HG02973 (cell line): ENCODE results near the gene FRRS1L.
A peak's percentile ranks its signal among the peaks of the same experiment; 100 is the strongest.

Experiments
- ATAC-seq: cut with Tn5 transposase; IDR thresholded peaks from one replicate; pipeline ENCODE4 v1.9.1; 2021; ENCODE audit warnings: moderate library complexity; ENCODE audit not compliant: unreplicated experiment

FRRS1L gene

DNA sequence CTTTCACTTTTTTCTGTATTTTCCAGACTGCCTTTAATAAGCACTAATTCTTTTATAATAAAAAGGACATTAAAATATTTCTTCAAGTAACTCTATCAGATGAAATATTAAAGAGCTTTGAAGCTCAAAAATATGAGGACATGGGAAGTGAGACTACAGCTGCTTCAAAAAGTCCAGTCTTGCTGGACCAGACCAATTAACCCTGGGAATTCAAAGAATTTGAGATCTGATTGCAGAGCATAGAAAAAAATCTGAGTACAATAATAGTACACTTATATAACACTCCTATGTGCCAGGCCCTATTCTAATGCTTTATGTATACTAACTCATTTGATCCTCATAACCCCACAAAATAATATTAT lies 57.1 kb downstream of the FRRS1L start:
- ATAC-seq = no peak

- no peak for ATAC-seq
Measured at GRCh38 chr9:109108318-109108717, 58.7 kb downstream of the FRRS1L start.

GRCh38 chr9:109107402-109108240 lies 59.4 kb downstream of the FRRS1L start:
- ATAC-seq = no peak

- peak; percentile 85 for ATAC-seq
Measured at GRCh38 chr9:109101810-109102209, 65.2 kb downstream of the FRRS1L start.

DNA sequence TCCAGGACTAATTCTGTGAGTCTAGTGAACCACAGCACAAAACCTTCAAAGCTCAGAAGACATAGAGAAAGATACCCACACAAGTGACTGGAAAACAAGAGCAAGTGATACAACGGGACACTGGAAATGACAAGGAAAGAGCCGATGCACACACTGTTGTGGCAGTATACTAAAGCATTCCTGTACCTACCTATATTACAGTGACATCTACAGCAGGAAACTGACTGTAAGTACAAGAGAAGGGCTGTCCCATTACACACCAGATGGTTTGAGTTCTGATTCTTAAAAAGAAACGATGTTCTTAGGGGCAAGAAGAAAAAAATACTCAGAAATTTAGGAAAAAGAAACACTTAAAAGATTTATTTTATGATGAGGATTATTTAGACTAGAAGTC lies 65.8 kb downstream of the FRRS1L start:
- no peak for ATAC-seq

DNA sequence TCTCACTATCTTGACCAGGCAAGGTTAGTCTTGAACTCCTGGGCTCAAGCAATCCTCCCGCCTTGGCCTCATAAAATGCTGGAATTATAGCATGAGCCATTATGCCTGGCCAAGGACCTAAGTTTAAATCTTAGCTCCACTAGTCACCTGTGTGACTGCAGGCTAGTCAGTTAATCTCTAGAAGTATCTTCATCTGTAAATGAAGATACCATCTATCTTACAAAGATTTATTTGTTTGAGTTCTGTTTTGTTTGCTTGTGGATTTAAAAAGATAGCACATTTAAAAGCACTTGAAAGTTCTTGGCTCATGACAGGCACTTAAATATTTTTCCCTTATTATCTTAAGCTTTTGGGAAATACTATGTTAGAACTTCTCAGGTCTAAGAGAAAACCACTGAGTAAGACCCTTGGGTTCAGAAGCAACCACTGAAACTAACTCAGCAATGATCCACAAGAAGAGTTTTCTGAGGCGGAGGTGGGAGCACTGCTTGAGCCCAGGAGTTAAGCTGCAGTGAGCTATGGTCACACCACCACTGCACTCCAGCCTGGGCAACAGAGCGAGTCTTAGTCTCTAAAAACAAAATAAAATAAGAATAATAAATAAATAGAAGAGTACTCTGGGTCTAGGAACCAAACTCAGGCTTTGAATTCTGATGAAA lies 66.4 kb downstream of the FRRS1L start:
- no peak for ATAC-seq

- ATAC-seq = no peak
Measured at GRCh38 chr9:109098960-109099308, 68.1 kb downstream of the FRRS1L start.

GRCh38 chr9:109098171-109098959 lies 68.7 kb downstream of the FRRS1L start:
- ATAC-seq = peak; percentile 36

DNA sequence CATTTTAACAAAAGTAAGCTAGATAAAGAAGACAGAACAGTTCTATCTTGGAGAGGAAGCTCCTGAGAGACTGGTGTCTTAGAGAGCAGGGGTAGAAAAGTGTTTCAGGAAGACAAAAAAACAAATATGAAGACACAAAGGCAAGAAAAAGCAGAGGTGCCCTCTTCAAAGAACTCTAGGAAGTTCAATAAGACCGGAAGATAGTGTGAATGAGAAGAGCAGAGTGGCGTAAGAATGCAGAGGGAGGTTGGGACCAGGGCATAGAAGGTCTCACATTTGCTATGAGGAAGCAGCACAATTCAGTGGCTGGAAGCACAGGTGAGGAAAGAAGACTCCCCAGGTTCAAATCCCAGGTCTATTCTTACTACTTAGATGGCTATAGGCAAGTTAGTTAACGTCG lies 69.9 kb downstream of the FRRS1L start:
- no peak for ATAC-seq

DNA sequence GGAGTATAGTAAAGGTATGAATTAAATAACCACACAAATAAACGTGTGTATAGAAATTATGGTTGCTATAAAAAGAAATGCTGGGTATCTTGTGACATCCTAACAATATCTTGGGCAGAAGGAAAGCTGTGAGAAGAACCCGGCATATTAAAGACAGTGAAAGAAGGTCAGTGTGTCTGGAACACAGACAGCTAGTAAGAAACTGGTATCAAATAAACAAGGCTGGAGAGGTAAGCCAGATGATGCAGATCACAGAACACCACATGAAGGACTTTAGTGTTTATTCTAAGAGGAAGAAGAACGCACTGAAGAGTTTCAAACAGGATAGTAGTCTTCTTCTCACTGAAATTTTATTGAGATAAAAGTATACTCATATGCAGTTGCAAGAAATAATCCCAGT lies 71.7 kb downstream of the FRRS1L start:
- no peak for ATAC-seq

DNA sequence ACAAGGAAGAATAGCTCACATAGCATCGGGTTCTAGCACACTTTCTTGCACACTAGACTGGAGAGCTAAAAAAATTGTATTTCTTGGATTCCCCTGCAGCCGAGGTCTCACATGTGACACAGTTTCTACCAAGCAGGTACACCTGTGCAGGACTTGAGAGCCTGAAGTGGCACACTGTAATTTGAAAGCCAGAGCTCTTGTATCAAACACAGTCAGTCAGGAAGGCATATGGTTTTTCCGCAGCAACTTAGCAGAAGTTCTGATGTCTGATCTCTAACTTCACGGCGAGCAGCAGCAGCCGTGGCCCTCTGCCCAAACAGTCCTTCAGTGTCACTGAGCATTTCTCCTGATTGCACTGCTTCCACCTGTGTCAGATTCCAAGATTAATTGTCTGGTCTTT lies 72.8 kb downstream of the FRRS1L start:
- no peak for ATAC-seq

DNA sequence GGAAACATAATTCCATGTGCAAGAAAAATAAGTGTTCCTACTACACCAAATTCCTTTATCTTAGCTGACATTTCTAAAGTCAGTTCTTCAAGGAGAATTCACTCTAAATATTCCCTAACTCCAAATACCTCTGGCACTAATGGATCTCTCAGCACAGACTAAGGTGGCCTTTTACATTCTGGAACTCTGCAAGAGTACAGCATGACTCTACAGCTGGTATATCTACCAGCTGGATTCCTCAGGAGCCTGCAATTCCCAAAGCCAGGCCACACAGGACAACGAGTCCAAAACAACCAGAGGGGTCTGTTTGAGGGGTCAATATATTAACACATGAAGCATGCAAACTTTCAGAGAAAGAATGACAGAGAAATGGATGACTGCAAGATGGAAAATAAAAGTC lies 74.5 kb downstream of the FRRS1L start:
- no peak for ATAC-seq

- no peak for ATAC-seq
Measured at GRCh38 chr9:109092051-109092580, 74.9 kb downstream of the FRRS1L start.

DNA sequence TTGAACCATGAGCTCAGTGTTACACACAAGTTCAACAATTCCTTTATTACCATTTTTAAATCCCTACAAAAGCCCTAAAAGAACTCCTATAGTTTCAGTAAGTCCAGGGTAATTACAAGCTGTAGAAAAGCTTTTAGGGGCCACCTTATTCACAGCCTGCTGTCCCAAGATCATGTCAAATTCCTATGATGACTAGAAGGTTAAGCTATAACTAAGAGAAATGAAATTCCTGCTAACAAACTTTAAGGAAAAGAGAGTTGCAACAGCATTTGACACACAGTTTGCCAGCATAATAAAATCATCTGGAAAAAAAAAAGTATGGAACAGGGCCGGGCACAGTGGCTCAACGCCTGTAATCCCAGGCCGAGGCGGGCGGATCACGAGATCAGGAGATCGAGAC lies 78.8 kb downstream of the FRRS1L start:
- no peak for ATAC-seq

DNA sequence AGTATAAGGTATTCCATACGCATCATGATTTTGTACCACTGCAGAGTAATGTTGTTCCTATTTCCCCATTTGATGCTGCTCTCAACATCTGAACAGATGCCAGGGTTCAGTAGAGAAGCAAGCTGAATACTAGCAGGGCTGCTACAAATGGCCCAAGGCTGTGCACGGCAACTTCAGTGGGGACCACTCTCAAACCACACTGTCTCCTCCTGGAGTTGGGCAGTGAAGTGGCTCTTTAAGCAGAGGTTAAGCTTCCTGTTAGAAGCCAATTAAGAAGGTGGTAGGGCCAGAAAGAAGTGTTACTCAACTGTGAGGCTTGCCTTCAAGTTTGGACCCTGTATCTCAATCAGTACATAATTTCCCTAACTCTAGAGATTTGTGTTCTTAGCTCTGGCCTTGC lies 79.3 kb downstream of the FRRS1L start:
- no peak for ATAC-seq

- ATAC-seq = no peak
Measured at GRCh38 chr9:109086221-109086620, 80.8 kb downstream of the FRRS1L start.

- no peak for ATAC-seq
Measured at GRCh38 chr9:109085510-109085909, 81.5 kb downstream of the FRRS1L start.

DNA sequence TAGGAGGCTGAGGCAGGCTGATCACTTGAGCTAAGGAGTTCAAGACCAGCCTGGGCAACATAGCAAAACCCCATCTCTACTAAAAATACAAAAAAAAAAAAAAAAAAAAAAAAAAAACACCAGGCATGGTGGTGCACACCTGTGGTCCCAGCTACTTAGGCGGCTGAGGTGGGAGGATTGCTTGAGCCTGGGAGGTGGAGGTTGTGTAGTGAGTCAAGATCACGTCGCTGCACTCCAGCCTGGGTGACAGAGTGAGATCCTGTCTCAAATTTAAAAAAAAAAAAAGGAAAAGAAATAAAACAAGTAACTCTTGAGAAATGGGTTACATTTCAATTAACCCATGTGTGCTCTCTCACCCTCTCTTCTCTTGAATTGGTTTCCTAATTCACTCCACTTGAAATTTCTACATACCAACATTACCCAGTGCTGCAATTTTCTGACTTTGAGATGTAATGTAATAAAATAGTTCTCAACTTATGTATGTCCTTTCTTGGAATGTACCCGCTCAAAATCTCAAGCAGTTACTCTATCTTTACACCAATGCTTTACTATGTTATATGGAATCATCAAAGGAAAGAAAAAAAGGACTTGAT lies 83.1 kb downstream of the FRRS1L start:
- no peak for ATAC-seq

DNA sequence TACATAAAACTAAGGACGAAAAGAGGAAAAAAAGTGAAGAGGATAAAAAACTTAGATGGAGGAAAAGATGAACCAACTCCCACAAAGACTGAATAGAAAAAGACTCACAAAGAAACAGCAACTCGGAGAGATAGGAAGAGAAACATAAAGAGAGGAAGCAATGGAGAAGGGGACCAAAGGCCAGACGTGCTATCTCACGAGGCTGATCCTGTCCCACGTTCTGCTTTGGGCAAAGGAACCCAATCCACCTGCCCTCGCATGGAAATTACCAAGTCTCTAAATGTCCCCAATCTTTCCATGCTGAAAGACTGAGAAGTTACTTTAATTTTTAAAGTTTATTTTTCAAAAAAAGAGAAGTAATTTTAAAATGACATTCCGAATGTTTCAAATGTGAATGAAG lies 83.9 kb downstream of the FRRS1L start:
- ATAC-seq = no peak

GRCh38 chr9:109082091-109082620 lies 84.9 kb downstream of the FRRS1L start:
- no peak for ATAC-seq
